Muscle of leg (tissue), 11 donors: Measurements from ENCODE around the gene CHRNA1. TPM values are rescaled to one million over a fixed set of nuclear protein-coding genes. Genes with fewer than 3 reads are reported as not detected.

Experiments used
- DNase-seq: peaks from one replicate; pipeline ENCODE4 v3.0.0; 2013
- H3K27ac ChIP-seq: one replicate; pipeline ENCODE4 v1.5.1; 2013; ENCODE audit warnings: mild to moderate bottlenecking, low read length, control low read depth
- H3K27me3 ChIP-seq: one replicate; pipeline ENCODE4 v1.6.1; 2013; ENCODE audit warnings: low read length; ENCODE audit not compliant: control insufficient read depth, insufficient read depth
- H3K36me3 ChIP-seq: one replicate; pipeline ENCODE4 v1.6.1; 2013; ENCODE audit warnings: low read length; ENCODE audit not compliant: control insufficient read depth, insufficient read depth
- H3K4me1 ChIP-seq: one replicate; pipeline ENCODE4 v1.6.1; 2013; ENCODE audit warnings: low read length; ENCODE audit not compliant: control insufficient read depth, insufficient read depth
- H3K4me3 ChIP-seq: one replicate; pipeline ENCODE4 v1.5.1; 2013; ENCODE audit warnings: low read length, control low read depth
- H3K9me3 ChIP-seq: replicated peaks from 2 replicates; pipeline ENCODE4 v1.6.1; 2013; ENCODE audit warnings: low read depth, low read length; ENCODE audit not compliant: control insufficient read depth
- WGBS: methylation state at CpG from one replicate; pipeline ENCODE4 v1.1.5; 2013; ENCODE audit warnings: missing lambda C conversion rate; ENCODE audit not compliant: insufficient coverage; 5-methylcytosine and 5-hydroxymethylcytosine counted together
- polyA plus RNA-seq, 8 donors: library from polyadenylated mRNA; unstranded; fragments of 120-200 nt; gene quantifications; one replicate each; pipeline versions ENCODE4 v1.2.1 to v1.2.3, GENCODE V29; 2013; ENCODE audit warnings: inconsistent platforms in 1 of 8, low replicate concordance in 1 of 8; ENCODE audit not compliant: insufficient read length in 8 of 8, insufficient read depth in 1 of 8
- total RNA-seq: library from RNA; stranded (reverse); fragments of 120-200 nt; gene quantifications from one replicate; pipeline ENCODE4 v1.2.4, GENCODE V29; 2013

Gene CHRNA1
- total and polyA plus RNA-seq, 9 donors = 94.9 to 157 (median 142) TPM

GRCh38 chr2:174797781-174798276, 33.6 kb upstream of the CHRNA1 start:
- DNase-seq = peak; percentile 78
- Histone ChIP-seq H3K36me3 (peaks cover 4% of the 10 kb centered on the region), H3K4me1 (peaks cover 2% of the 10 kb centered on the region), H3K9me3 (no peaks in the 10 kb centered on the region), H3K4me3 (no peak overlapping the region), H3K27ac (peak overlapping the region; percentile 33), H3K27me3 (no peaks in the 10 kb centered on the region)
- no CpG with 5 or more reads among the region's 1 CpG for WGBS

DNA sequence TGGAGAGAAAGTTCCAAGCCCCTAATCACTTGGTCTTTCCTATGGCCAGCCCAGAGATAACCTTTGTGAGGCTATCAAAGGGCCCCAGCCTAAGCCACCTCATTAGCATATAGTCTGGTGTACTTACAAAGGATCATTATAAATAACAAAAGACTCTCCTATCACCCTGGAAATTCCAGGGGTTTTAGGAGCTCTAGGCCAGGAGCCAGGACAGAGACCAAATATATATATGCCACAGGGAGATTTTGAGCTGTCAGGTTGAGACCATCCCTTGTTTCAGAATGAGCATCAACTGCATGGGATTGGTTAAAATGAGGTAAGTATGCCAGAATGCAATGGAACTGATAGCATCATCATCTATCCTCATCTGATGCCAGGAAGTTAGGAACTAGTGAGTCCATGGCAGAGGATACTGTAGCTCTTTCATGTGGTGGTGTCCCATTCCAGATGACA, 32.1 kb upstream of the CHRNA1 start:
- Histone ChIP-seq H3K27me3 (no peaks in the 10 kb centered on the region), H3K4me1 (peaks cover 2% of the 10 kb centered on the region)
- DNase-seq = no peak

GRCh38 chr2:174794851-174795374, 30.6 kb upstream of the CHRNA1 start:
- H3K4me1 ChIP-seq = peaks cover 2% of the 10 kb centered on the region
- no peak for DNase-seq
- peaks cover 3% of the 10 kb centered on the region for H3K36me3 ChIP-seq
- H3K27ac ChIP-seq = no peak overlapping the region
- H3K9me3 ChIP-seq = no peaks in the 10 kb centered on the region
- no peaks in the 10 kb centered on the region for H3K27me3 ChIP-seq
- WGBS = no CpG with 5 or more reads among the region's 3 CpGs
- no peak overlapping the region for H3K4me3 ChIP-seq

More for the DNA sequence above, 32.1 kb upstream of the CHRNA1 start:
- Histone ChIP-seq H3K4me3 (no peak overlapping the region), H3K27ac (no peak overlapping the region), H3K9me3 (no peaks in the 10 kb centered on the region), H3K36me3 (peaks cover 4% of the 10 kb centered on the region)

DNA sequence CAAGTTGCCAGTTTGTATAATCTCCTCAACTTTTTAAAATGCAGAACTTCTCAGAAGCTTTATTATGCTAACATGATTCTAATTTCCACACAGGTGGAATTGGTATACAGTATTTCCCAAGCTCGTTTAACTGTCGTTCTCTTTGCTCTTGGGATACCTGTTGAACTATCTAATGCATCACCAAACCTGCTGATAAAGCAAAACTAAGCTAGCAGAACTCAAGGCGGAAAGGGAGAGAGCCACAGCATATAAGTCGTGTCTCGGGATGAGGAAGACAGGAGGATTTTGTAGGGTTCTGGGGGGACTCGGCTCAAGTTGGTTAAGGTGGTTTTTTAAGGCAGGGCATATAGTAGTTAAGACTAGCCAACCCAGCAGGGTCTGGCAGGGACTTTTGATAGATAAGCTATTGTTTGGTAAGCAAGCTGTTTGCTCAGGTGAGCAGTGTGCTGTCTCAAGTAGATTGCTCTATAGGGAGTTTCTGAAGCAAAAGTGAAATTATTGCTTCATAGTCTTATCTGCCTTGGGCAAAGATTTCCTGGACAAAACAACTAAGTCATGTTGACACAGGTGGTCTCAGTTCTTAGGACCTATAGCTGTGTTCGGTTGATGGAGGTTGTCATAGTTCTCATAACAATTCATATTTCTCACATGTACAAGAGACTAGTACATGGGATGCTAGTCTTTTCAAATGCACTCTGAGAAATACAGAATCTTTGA, 28.2 kb upstream of the CHRNA1 start:
- Histone ChIP-seq H3K27ac (no peak overlapping the region), H3K27me3 (no peaks in the 10 kb centered on the region), H3K4me3 (no peak overlapping the region), H3K4me1 (peaks cover 8% of the 10 kb centered on the region), H3K36me3 (no peaks in the 10 kb centered on the region), H3K9me3 (no peaks in the 10 kb centered on the region)
- WGBS = 93% methylated on average over 4 of the region's 7 CpGs
- no peak for DNase-seq

GRCh38 chr2:174791746-174792280, 27.5 kb upstream of the CHRNA1 start:
- Histone ChIP-seq H3K27ac (no peak overlapping the region), H3K36me3 (no peaks in the 10 kb centered on the region), H3K27me3 (no peaks in the 10 kb centered on the region), H3K9me3 (no peaks in the 10 kb centered on the region), H3K4me3 (no peak overlapping the region), H3K4me1 (peaks cover 6% of the 10 kb centered on the region)
- 58% methylated on average over 2 of the region's 7 CpGs for WGBS
- DNase-seq = no peak

DNA sequence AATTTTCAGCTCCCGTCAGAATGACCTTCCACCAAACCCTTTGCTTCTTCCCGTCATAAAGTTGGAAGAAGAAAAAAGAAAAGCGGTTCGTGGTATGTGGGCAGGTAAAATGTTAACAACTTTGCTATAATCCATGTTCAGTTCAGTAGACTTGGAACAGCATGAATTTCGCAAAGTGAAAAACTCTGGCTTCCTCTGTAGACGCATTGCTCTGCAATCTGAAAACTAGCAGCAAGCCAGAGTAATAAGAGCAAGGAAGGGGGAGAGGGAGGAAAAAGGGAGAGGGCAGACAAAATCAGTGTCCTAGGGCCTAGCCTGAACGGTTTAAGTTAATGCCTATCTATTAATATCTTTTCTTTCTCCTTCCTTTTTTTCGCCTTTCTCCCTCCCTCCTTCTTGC, 26.7 kb upstream of the CHRNA1 start:
- Histone ChIP-seq H3K36me3 (no peaks in the 10 kb centered on the region), H3K9me3 (no peaks in the 10 kb centered on the region), H3K4me3 (no peak overlapping the region), H3K4me1 (peaks cover 11% of the 10 kb centered on the region), H3K27me3 (no peaks in the 10 kb centered on the region), H3K27ac (no peak overlapping the region)
- WGBS = 40% methylated on average over 3 of the region's 8 CpGs
- DNase-seq = peak; percentile 58

- H3K27me3 ChIP-seq = no peaks in the 10 kb centered on the region
- no peak overlapping the region for H3K4me3 ChIP-seq
- WGBS = 83% methylated on average over 12 of the region's 16 CpGs
- H3K9me3 ChIP-seq = no peaks in the 10 kb centered on the region
- no peaks in the 10 kb centered on the region for H3K36me3 ChIP-seq
- H3K4me1 ChIP-seq = peaks cover 15% of the 10 kb centered on the region
- no peak overlapping the region for H3K27ac ChIP-seq
- DNase-seq = no peak
Measured at GRCh38 chr2:174789001-174789400, 24.7 kb upstream of the CHRNA1 start.

DNA sequence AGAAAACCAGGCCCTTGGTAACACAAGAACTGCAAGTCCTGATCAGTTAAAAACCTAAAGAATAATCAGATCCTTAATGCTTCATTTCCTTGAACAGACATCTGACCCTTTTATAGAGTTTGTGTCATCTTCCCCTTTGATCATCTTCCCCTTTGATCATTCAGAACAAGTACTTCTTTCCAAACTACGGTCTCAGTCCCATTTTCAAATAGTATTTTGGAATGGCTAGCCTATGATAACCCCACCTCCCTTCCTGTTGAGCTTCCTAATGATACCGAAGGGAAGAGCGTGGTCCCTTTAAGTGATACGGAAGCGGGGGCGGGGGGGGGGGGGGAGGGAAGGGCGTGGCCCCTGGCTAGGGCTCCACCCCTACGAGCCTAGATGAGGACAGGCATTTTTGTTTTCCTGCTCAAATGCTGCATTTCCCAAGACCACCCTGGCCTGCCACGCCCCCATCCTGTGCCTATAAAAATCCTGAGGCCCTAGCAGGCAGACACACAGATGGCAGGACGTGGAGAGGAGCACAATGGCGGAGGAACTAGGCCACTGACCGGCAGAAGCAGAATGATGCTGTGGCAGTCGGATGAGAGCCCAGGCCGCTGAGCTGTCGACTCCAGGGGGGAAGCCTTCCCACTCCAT, 24.1 kb upstream of the CHRNA1 start:
- no peak for DNase-seq
- Histone ChIP-seq H3K27ac (peak overlapping the region; percentile 84), H3K36me3 (no peaks in the 10 kb centered on the region), H3K4me1 (peaks cover 15% of the 10 kb centered on the region), H3K27me3 (no peaks in the 10 kb centered on the region), H3K4me3 (no peak overlapping the region), H3K9me3 (no peaks in the 10 kb centered on the region)
- 69% methylated on average over 6 of the region's 15 CpGs for WGBS

DNA sequence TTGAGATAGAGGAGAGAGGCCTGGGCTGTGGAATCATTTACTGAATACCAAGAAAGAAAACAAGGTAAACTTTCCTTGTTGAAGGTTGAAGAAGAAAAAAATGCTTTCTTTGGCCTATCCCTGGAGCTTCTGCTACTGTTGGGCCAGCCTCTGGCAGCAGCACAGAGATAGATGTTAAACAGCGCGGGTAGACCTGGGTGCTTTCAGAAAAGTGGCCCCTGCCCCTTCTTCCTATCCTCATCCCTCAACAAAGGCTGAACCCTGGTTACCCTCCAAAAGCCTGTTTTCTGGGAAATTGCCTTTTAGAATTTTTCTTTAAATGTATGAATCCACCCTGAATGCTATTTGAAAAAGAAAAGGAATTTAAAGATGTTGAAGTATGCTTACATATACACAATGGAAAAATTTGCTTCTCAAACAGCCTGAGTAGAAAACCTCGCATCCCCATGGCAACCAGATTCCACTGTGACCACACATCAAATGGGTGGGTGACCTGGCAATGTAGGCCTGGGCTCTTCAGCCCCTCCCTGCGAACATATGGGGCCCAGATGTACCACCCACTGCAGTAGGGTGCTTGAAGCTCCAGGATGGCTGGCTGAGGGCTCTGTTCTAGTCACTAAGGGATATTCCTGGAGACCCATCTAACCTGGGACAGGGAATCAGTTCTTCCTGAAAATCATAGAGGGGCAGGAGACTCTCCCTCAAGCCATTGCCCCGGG, 23.4 kb upstream of the CHRNA1 start:
- DNase-seq = peak; percentile 94
- Histone ChIP-seq H3K9me3 (no peaks in the 10 kb centered on the region), H3K27me3 (no peaks in the 10 kb centered on the region), H3K36me3 (no peaks in the 10 kb centered on the region), H3K27ac (peak overlapping the region; percentile 84), H3K4me1 (peaks cover 15% of the 10 kb centered on the region), H3K4me3 (no peak overlapping the region)
- WGBS = 22% methylated on average over 1 of the region's 5 CpGs
